NCI-H146 (cell line): Measurements from ENCODE around the gene ZNF43.
"Not testable (repeated sequence)": the region's sequence is repeated elsewhere in the genome, so short reads cannot be mapped to it uniquely, and the experiment has no call there.

Experiments used
- DNase-seq: peaks from one replicate; lab custom pipeline; 2025; lab: John Stamatoyannopoulos, UW

ZNF43 gene

DNA sequence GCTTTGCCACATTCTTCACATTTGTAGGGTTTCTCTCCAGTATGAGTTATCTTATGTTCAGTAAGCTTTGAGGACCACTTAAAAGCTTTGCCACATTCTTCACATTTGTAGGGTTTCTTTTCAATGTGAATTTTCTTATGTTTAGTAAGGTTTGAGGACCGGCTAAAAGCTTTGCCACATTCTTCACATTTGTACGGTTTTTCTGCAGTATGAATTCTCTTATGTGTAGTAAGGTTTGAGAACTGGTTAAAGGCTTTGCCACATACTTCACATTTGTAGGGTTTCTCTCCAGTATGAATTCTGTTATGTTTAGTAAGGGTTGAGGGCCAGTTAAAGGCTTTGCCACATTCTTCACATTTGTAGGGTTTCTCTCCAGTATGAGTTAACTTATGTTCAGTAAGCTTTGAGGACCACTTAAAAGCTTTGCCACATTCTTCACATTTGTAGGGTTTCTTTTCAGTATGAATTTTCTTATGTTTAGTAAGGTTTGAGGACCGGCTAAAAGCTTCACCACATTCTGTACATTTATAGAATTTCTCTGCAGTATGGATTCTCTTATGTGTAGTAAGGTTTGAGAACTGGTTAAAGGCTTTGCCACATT, 27.5 kb downstream of the ZNF43 start:
- not testable (repeated sequence) for DNase-seq

DNA sequence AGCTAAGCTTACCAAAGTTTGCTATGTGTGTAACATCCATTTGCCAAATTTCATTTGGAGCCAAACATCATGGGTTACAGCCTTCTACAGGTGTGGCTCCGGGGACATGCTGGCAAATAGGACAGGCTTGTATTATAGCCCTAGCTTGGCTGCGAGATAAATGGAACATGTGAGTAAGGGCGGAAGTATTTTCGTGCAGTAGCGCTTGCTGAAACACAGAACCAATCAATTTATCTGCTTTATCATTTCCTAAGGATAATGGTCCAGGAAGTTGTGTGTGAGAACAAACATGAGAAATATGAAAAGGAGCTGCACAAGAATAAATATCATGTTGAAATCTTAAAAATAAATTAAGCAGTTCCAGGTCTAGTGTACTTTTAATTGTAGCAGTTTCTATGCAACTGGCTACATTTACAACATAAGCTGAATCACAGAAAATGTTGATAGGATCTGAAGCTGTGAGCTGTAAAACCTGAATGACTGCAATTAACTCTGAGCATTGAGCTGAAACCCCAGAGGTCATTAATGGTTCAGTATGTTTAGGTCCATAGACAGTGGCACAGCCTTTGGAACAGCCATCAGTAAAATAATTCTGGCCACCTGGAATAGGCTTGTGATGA, 46.4 kb downstream of the ZNF43 start:
- DNase-seq: peak; percentile 13

DNA sequence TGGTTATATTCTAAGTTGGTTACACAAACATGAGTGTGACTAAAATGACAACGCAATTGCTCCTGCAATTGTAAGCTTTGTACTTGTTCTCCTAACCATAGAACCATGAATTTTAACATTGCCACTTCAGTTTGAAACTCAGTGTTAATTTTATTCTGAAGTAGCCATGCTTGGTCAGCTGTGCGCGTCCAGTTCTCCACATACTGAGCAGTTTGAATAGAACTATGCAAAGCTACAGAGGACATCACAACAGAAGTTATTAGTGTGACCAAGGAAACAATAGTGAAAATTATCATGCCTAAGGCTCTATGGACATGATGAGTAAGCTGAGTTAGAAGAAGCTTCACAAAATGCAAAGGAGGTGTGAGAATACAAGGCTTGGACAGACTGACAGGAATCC, 49.0 kb downstream of the ZNF43 start:
- no peak for DNase-seq

- DNase-seq: not testable (repeated sequence)
These were observed 60.2 kb downstream of the ZNF43 start for GRCh38 chr19:21775792-21776191.

- DNase-seq: peak; percentile 97
These were observed 68.7 kb downstream of the ZNF43 start, which contains the start of gene ZNF100 for GRCh38 chr19:21767065-21767800. ZNF100 (minus strand) TSS chr19:21767579; CDS start chr19:21767429, 150 bp downstream.

GRCh38 chr19:21766705-21767064, 69.3 kb downstream of the ZNF43 start:
- not testable (repeated sequence) for DNase-seq

DNA sequence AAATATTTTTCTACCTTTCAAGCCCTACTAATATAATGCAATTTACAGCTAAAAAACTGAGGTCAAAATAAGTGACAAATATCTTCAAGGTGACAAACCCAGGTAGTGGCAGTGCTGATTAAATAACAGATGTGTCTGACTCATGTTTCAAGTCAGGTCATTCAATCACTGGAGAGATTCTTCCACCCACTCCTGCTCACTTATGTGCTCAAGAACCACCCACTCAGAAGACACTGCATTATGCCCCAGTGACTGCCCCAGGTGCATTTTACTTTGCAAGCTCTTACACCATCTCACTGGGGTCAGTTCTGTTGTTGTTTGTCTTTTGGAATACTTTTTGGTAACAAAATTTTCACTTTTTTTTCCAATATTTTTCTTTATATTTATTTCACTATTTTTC, 70.8 kb downstream of the ZNF43 start:
- DNase-seq: no peak

DNA sequence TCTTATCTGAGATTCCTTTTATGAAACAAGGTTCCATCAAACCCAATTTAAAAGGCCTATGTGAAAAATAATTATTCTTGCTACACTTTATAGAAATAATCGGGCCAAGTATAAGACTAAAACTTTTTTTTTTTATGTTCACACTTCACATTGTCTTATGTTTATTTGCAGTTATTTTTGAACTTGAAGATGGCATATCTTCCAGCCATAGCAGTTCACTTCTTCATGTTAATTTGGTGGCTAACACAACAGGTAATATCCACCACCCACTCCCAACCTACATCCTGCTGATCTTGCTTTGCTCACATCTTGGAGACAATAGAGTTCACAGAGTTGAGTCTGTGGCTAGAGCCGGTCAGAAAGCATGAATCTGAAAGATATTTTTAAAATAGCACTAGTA, 74.4 kb downstream of the ZNF43 start:
- DNase-seq: not testable (repeated sequence)

DNA sequence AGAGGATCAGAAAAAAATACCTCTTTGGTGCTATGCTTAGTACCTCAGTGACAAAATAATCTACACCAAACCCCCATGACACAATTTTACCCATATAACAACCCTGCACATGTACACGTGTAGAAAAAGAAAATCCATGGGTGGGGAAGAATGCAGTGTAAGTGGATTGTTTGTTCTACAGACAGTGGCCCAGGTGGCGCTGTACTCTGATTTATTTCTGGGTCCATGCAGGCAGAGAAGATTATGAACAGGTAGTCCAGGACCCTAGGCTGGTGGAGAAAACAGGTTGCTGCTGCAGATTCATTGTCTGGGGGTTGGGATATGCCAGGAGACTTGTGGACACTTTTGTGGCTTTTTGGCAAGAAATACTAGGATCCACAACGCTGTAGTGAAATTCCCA, 77.7 kb downstream of the ZNF43 start:
- no peak for DNase-seq

DNA sequence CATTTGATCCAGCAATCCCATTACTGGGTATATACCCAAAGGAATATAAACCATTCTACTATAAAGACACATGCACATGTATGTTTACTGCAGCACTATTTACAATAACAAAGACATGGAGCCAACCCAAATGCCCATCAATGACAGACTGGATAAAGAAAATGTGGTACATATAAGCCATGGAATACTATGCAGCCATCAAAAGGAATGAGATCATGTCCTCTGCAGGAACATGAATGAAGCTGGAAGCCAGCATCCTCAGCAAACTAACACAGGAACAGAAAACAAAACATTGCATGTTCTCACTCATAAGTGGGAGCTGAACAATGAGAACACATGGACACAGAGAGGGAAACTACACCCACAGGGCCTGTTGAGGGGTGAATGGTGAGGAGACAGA, 80.4 kb downstream of the ZNF43 start:
- DNase-seq: not testable (repeated sequence)
